ENCODE data around the gene SLC6A13. TPM values are rescaled to one million over a fixed set of nuclear protein-coding genes. Genes with fewer than 3 reads are reported as not detected.

The SLC6A13 gene
- total and polyA plus RNA-seq, 10 of the 15 experiments (the other 5 are each of a cell fraction or from before 2014, with no cell fraction given), result 0.18 to 1.2 (median 0.20) TPM; not detected in 3

- TF ChIP-seq E2F8 (IDR thresholded peaks at IDR 0.05; ENCODE audit: low read depth, partially characterized antibody), result no peak
- no peak for TF ChIP-seq ZNF274 (IDR thresholded peaks at IDR 0.05; ENCODE audit: insufficient read depth, insufficient read length)
- TF ChIP-seq EED (IDR thresholded peaks at IDR 0.05; ENCODE audit: low read depth), result no peak
- no peak for TF ChIP-seq IKZF2 (IDR thresholded peaks at IDR 0.05)
- TF ChIP-seq HSF1 (IDR thresholded peaks at IDR 0.05; ENCODE audit: low read depth, low read length), result no peak
- no peak for TF ChIP-seq RELB (IDR thresholded peaks at IDR 0.05; ENCODE audit: low read depth)
- TF ChIP-seq DPF2 (IDR thresholded peaks at IDR 0.05), result no peak
- no peak for TF ChIP-seq CTCF (IDR thresholded peaks at IDR 0.05 in 2 of 3, conservative IDR thresholded peaks at IDR 0.05 in 1 of 3; ENCODE audit: control insufficient read depth in 2 of 3, extremely low read depth in 1 of 3, insufficient read depth in 1 of 3, low read depth in 3 of 3, low read length in 3 of 3)
Observed at GRCh38 chr12:214003-214741, 48.5 kb downstream of the SLC6A13 start, which contains the start of gene SLC6A12 (continued).
